GM12892 (cell line): Measurements from ENCODE around the gene PRDM16.

Source experiments
- POLR2A ChIP-seq: IDR thresholded peaks from 2 replicates; pipeline ENCODE4 v1.6.1; 2011; ENCODE audit warnings: low read depth, low read length, control low read depth
- POLR2AphosphoS5 ChIP-seq: IDR thresholded peaks from 2 replicates; pipeline ENCODE4 v1.6.1; 2011; ENCODE audit warnings: low read depth, low read length, control low read depth
- TAF1 ChIP-seq: IDR thresholded peaks from 2 replicates; pipeline ENCODE4 v1.6.1; 2011; ENCODE audit warnings: low read depth, mild to moderate bottlenecking, control low read depth, low read length, borderline replicate concordance

DNA sequence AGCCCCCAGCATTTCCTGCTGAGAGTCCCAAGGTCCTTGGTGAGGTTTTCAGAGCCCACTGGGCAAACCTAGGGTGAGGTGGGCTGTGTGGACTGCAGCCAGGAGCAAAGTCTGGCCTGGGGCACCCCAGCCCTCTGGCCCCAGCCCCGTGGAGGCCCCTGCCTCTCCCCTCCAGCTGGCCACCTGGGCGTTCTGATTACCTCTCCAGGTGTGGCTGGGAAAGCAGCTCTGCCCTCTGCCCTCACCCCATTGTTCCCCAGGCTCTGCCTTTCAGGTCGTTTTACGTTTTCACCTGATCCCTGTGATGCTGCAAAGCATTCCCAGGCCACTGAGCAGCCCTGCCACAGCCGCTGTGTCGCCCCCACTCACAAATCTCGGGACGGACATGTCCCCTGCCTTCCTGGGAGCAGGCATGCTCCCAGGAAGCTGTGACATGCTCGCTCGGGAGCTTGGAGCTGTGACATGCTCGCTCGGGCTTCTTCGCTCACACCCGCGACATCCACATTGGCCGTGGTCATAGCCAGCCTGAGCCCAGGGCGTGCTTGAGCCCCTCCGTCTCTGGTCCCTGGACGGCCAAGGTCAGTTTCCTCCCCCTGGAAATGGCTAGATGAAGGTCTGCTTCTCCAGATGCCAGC is 216.2 kb downstream of the PRDM16 start:
- TF ChIP-seq POLR2A: no peak
- no peak for TF ChIP-seq TAF1
- no peak for TF ChIP-seq POLR2AphosphoS5
